ENCODE results near the gene TBL1Y. TPM values are rescaled to one million over a fixed set of nuclear protein-coding genes. Genes with fewer than 3 reads are reported as not detected.

The TBL1Y gene
- total and polyA plus RNA-seq, 3 donors from 2014 or later, result 0.44 to 2.5 (median 2.0) TPM

GRCh38 chrY:6968191-6968590 is 57.7 kb downstream of the TBL1Y start:
- no peak for TF ChIP-seq CTCF (IDR thresholded peaks at IDR 0.05)
- no peak for TF ChIP-seq POLR2A (IDR thresholded peaks at IDR 0.05)
- intact Hi-C loops (cut with DNase I; ENCODE audit: low total_unique reads), result no loop called here
- H3K4me1 ChIP-seq, result no peaks in the 10 kb centered on the region
- H3K27me3 ChIP-seq, result no peaks in the 10 kb centered on the region
- no peak for DNase-seq
- H3K4me3 ChIP-seq, result no peak overlapping the region
- no peaks in the 10 kb centered on the region for H3K36me3 ChIP-seq (ENCODE audit: low read depth, missing control alignments)
- no peak overlapping the region for H3K27ac ChIP-seq
- H3K9me3 ChIP-seq, result no peaks in the 10 kb centered on the region
- 94 to 100% methylated on average over 1 of the region's 1 CpG for WGBS, 2 donors

- H3K4me1 ChIP-seq, result no peaks in the 10 kb centered on the region
- 46 to 55% methylated on average over 4 of the region's 4 CpGs for WGBS, 2 donors
- no peak for TF ChIP-seq CTCF (IDR thresholded peaks at IDR 0.05)
- TF ChIP-seq POLR2A (IDR thresholded peaks at IDR 0.05), result no peak
- no peak for DNase-seq
- H3K4me3 ChIP-seq, result no peak overlapping the region
- intact Hi-C loops (cut with DNase I; ENCODE audit: low total_unique reads), result no loop called here
- H3K36me3 ChIP-seq (ENCODE audit: low read depth, missing control alignments), result no peaks in the 10 kb centered on the region
- H3K27me3 ChIP-seq, result no peaks in the 10 kb centered on the region
- H3K27ac ChIP-seq, result no peak overlapping the region
- H3K9me3 ChIP-seq, result no peaks in the 10 kb centered on the region
These were observed 61.9 kb downstream of the TBL1Y start for GRCh38 chrY:6972271-6972887.

- intact Hi-C loops (cut with DNase I; ENCODE audit: low total_unique reads), result no loop called here
- no peaks in the 10 kb centered on the region for H3K36me3 ChIP-seq (ENCODE audit: low read depth, missing control alignments)
- H3K9me3 ChIP-seq, result no peaks in the 10 kb centered on the region
- no peak for DNase-seq
- whole genome bisulfite sequencing, 2 donors, result 78 to 83% methylated on average over 4 of the region's 4 CpGs
- no peak overlapping the region for H3K4me3 ChIP-seq
- TF ChIP-seq CTCF (IDR thresholded peaks at IDR 0.05) (no peak), POLR2A (IDR thresholded peaks at IDR 0.05) (no peak)
- no peaks in the 10 kb centered on the region for H3K27me3 ChIP-seq
- H3K4me1 ChIP-seq, result no peaks in the 10 kb centered on the region
- H3K27ac ChIP-seq, result no peak overlapping the region
These were observed 64.5 kb downstream of the TBL1Y start for GRCh38 chrY:6974971-6975370.

GRCh38 chrY:6977783-6978182 is 67.3 kb downstream of the TBL1Y start:
- WGBS, 2 donors, result 87 to 94% methylated on average over 5 of the region's 5 CpGs
- intact Hi-C loops (cut with DNase I; ENCODE audit: low total_unique reads), result no loop called here
- TF ChIP-seq POLR2A (IDR thresholded peaks at IDR 0.05) (no peak), CTCF (IDR thresholded peaks at IDR 0.05) (no peak)

GRCh38 chrY:6983221-6983620 is 72.7 kb downstream of the TBL1Y start:
- no peak overlapping the region for H3K27ac ChIP-seq
- TF ChIP-seq CTCF (IDR thresholded peaks at IDR 0.05) (no peak), POLR2A (IDR thresholded peaks at IDR 0.05) (no peak)
- H3K4me1 ChIP-seq, result no peaks in the 10 kb centered on the region
- intact Hi-C loops (cut with DNase I; ENCODE audit: low total_unique reads), result no loop called here
- no peak for DNase-seq
- H3K36me3 ChIP-seq (ENCODE audit: low read depth, missing control alignments), result no peaks in the 10 kb centered on the region
- no peak overlapping the region for H3K4me3 ChIP-seq
- H3K9me3 ChIP-seq, result no peaks in the 10 kb centered on the region
- WGBS, 2 donors, result 72 to 83% methylated on average over 3 of the region's 3 CpGs
- H3K27me3 ChIP-seq, result no peaks in the 10 kb centered on the region

More at GRCh38 chrY:6977783-6978182, 67.3 kb downstream of the TBL1Y start:
- Histone ChIP-seq H3K4me1 (no peaks in the 10 kb centered on the region), H3K4me3 (no peak overlapping the region), H3K27ac (no peak overlapping the region), H3K9me3 (no peaks in the 10 kb centered on the region), H3K36me3 (ENCODE audit: low read depth, missing control alignments) (no peaks in the 10 kb centered on the region), H3K27me3 (no peaks in the 10 kb centered on the region)
- DNase-seq, result no peak
